ENCODE data around the gene TBCC. TPM values are rescaled to one million over a fixed set of nuclear protein-coding genes. Genes with fewer than 3 reads are reported as not detected.

Gene TBCC
- total and polyA plus RNA-seq, 10 of the 15 experiments (the other 5 are each of a cell fraction or from before 2014, with no cell fraction given) = 2.5 to 41.9 (median 20.3) TPM

DNA sequence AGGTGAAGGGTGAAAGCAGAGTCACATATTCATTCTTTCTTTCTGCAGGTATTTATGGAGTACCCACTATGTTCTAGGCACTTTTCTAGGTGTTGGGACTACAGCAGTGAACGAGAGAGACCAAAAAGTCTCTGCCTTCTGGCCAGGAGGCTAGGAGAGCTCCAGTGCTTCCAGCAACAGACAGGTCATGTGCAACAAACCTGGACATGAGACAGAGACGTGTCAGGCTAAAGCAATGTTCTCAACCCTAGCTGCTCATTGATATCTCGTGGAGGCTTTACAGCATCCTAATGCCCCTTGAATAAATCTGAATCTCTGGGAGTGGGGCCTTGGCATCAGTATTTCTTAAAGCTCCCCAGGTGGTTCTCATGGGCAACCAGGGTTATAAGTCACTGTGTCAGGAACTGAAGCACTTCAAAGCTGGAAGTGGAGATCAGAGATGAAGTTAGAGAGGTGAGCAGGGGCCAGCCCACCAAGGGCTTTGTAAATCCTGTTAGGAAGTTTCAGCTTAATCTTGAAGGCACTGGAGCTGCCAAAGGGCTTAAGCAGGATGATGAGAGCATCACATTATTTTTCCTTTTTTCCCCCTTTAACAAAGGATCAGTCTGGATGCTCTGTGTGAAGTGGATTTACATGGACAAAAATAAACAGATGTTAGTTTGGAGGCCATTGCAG lies 13.0 kb upstream of the TBCC start (continued):
- TF ChIP-seq RELA (IDR thresholded peaks at IDR 0.05; ENCODE audit: borderline replicate concordance, partially characterized antibody) = no peak

- Histone ChIP-seq H3K36me3 (ENCODE audit: control insufficient read depth in 2 of 2, insufficient read depth in 2 of 2, low read length in 1 of 2) (no peaks in the 10 kb centered on the region; a peak in 1 of 4 replicates), H3K4me2 (ENCODE audit: control insufficient read depth, insufficient read depth) (no peak overlapping the region), H3K9ac (ENCODE audit: control insufficient read depth, insufficient read depth, low read length) (no peak overlapping the region), H4K20me1 (ENCODE audit: control insufficient read depth, insufficient read depth) (no peaks in the 10 kb centered on the region), H3K27me3 (replicated peaks in 1 of 2; ENCODE audit: control insufficient read depth in 2 of 2, insufficient read depth in 2 of 2, low read length in 1 of 2) (no peaks in the 10 kb centered on the region), H3K27ac (ENCODE audit: control insufficient read depth, insufficient read depth) (no peak overlapping the region), H3K79me2 (ENCODE audit: control insufficient read depth, insufficient read depth, low read length) (no peaks in the 10 kb centered on the region), H2AFZ (ENCODE audit: control insufficient read depth, low read depth, low read length) (no peak overlapping the region), H3K4me1 (ENCODE audit: control insufficient read depth, insufficient read depth, low read length) (no peaks in the 10 kb centered on the region), H3K9me3 (replicated peaks; ENCODE audit: control insufficient read depth, insufficient read depth, low read length) (no peaks in the 10 kb centered on the region), H3K4me3 (no peak overlapping the region)
- ChIA-PET CTCF (no interaction called here), POLR2A (no interaction called here), RAD21 (ENCODE audit: unreplicated experiment) (no interaction called here), SMC1A (ENCODE audit: uncharacterized antibody, unreplicated experiment) (interaction anchor here (1.1 kb wide), 1 partner anchor 10 kb away, joined by 3 read pairs; no protein-coding TSS in a partner anchor)
- DNase-seq (ENCODE audit: low read depth, low spot score) (no peak), ATAC-seq (no peak), FAIRE-seq (no peak)
- TF ChIP-seq, protein P1, sequence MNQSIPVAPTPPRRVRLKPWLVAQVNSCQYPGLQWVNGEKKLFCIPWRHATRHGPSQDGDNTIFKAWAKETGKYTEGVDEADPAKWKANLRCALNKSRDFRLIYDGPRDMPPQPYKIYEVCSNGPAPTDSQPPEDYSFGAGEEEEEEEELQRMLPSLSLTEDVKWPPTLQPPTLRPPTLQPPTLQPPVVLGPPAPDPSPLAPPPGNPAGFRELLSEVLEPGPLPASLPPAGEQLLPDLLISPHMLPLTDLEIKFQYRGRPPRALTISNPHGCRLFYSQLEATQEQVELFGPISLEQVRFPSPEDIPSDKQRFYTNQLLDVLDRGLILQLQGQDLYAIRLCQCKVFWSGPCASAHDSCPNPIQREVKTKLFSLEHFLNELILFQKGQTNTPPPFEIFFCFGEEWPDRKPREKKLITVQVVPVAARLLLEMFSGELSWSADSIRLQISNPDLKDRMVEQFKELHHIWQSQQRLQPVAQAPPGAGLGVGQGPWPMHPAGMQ (IDR thresholded peaks at IDR 0.05; ENCODE audit: borderline replicate concordance) = no peak
- TF ChIP-seq MTA3 (IDR thresholded peaks at IDR 0.05; ENCODE audit: borderline replicate concordance, low read length) = no peak
- no peak for TF ChIP-seq RFX5 (IDR thresholded peaks at IDR 0.05; ENCODE audit: low read depth, low read length)
- no peak for TF ChIP-seq NFYB (IDR thresholded peaks at IDR 0.05; ENCODE audit: insufficient read depth, low read depth, low read length)
- no peak for TF ChIP-seq HCFC1 (IDR thresholded peaks at IDR 0.05; ENCODE audit: low read length)
- no peak for TF ChIP-seq NFYA (IDR thresholded peaks at IDR 0.05; ENCODE audit: borderline replicate concordance, low read depth, low read length)
- TF ChIP-seq EP300 (IDR thresholded peaks at IDR 0.05; ENCODE audit: borderline replicate concordance in 1 of 2, control insufficient read depth in 1 of 2, low read depth in 2 of 2, low read length in 2 of 2) = no peak
- no peak for TF ChIP-seq POLR2A (IDR thresholded peaks at IDR 0.05; ENCODE audit: low read depth, low read length)
- TF ChIP-seq BHLHE40 (IDR thresholded peaks at IDR 0.05; ENCODE audit: borderline replicate concordance in 1 of 2, low read depth in 2 of 2, low read length in 1 of 2) = no peak
- no peak for TF ChIP-seq MYB (IDR thresholded peaks at IDR 0.05; ENCODE audit: borderline replicate concordance, low read depth, low read length)
- no CpG with 5 or more reads among the region's 7 CpGs for WGBS (ENCODE audit: insufficient coverage, insufficient replicate concordance, low lambda C conversion rate, missing lambda C conversion rate)
- BruUV-seq (replicated peaks) = no TSS peak
- in situ Hi-C loops (cut with MboI) (no loop called here), intact Hi-C loops (cut with micrococcal nuclease; ENCODE audit: unreplicated experiment) (no loop called here)
These were observed 10.8 kb upstream of the TBCC start for GRCh38 chr6:42756722-42757121.
